Activated naive CD4-positive, alpha-beta T cell treated with anti-CD3 and anti-CD28 coated beads, Interleukin-2, amount 50 U/mL, for 72 hours (primary cell): ENCODE results near the gene EHD1. TPM values are rescaled to one million over a fixed set of nuclear protein-coding genes. Genes with fewer than 3 reads are reported as not detected.

Experiments used
- ATAC-seq, 2 donors: fragments of 150-1000 bp; cut with Tn5 transposase; 2 replicates each; pipeline ENCODE4 v1.10.0; 2021; ENCODE audit warnings: mild to moderate bottlenecking in 2 of 2, moderate library complexity in 2 of 2
- DNase-seq, 2 donors: peaks; one replicate each; pipeline ENCODE4 v3.0.0; 2021 to 2022; ENCODE audit warnings: low spot score in 2 of 2
- H3K27ac Mint-ChIP-seq, 2 donors: one replicate each; pipeline ENCODE4 v1.8.0; 2022; ENCODE audit warnings: mild to moderate bottlenecking in 2 of 2, mixed read lengths in 2 of 2
- H3K36me3 Mint-ChIP-seq, 2 donors: one replicate each; pipeline ENCODE4 v1.8.0; 2022; ENCODE audit warnings: mixed read lengths in 2 of 2
- H3K9me3 Mint-ChIP-seq, 2 donors: one replicate each; pipeline ENCODE4 v1.8.0; 2022; ENCODE audit warnings: mixed read lengths in 2 of 2
- total RNA-seq, 2 donors: library from RNA; stranded (reverse); gene quantifications; one replicate each; pipeline ENCODE4 v1.2.3, GENCODE V29; 2022

Gene EHD1
- total RNA-seq, 2 donors from 2014 or later: 93.1 to 123 TPM

DNA sequence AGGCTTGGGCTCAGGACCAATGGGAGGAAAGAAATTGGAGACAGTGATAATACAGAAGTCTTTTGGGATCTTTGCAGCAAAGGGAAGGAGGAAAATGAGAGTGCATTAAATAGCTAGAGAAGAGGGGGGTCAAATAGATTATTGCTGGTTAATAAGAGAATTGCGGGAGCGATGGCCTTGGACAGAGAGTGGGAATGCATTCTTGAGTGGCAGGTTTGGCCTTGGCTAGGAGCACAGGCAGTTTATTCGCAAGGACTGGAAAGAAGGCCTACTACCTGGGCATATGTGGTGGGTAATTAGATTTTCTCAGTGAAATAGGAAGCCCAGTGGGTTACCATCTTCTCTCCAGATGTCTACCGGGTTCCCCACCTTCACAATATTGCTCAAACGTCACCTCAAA, 64.6 kb downstream of the EHD1 start:
- H3K9me3 Mint-ChIP-seq: no peaks in the 10 kb centered on the region
- peaks cover 0 to 6% of the 10 kb centered on the region in 2 donors for H3K36me3 Mint-ChIP-seq
- no peak for ATAC-seq

DNA sequence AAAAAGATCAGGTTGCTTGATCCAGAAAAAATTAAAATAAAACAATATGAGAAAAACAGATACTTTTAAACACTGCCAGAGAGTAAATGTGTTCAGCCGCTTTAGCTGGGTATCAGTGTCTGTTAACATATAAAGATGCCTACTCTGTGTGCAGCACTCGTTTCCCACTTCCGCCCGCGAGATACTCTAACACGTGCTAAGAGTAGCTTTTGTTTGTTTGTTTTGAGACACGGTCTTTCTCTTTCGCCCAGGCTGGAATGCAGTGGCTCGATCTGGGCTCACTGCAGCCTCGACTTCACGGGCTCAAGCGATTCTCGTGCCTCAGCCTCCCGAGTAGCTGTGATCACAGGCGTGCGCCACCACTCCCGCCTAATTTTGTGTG, 67.5 kb downstream of the EHD1 start:
- Mint-ChIP-seq H3K27ac (peak overlapping the region; percentile 85 to 86), H3K36me3 (peaks cover 5 to 6% of the 10 kb centered on the region in 2 donors), H3K9me3 (no peaks in the 10 kb centered on the region)
- no peak for DNase-seq
- ATAC-seq: peak; percentile 47 to 50

More for the DNA sequence above, 64.6 kb downstream of the EHD1 start:
- no peak overlapping the region for H3K27ac Mint-ChIP-seq
- no peak for DNase-seq

DNA sequence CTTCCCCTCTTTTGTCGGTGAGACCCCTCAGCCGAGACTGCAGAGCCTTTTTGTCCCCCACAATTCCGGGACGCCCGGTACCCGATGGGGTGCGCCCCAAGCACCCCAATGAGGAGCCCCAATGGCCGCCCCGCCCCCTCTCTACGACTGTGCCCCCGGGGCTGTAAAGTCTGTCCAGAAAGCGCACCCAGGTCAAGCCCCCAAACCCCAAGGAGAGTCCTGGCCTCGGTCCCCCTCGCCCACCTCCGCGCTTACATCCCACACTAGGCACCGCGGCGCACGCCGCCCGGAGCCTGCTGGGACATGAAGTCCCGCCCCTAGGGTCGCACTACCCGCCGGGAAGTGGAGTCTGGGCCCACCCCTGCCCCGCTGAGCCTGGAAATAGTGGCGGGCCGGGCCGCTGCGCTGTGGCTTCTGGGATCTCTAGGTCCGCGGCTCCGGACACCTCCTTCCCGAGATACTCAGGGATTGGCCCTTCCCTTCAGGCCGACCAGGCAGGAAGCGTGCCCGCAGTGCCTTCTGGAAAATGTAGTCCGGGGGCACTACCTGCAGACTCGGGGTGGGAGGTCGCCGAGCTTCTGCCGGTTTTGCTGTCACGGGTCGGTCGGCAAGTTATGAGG, 68.0 kb downstream of the EHD1 start, which contains the start of gene MEN1:
Gene MEN1 (minus strand): TSS at position 281 of the 620 bp plus-strand sequence. CDS start 442 bp downstream, outside the sequence.
- peak; percentile 89 to 93 for ATAC-seq
- peak; percentile 69 to 79 for DNase-seq
- H3K36me3 Mint-ChIP-seq: peaks cover 5 to 6% of the 10 kb centered on the region in 2 donors
- peak within 1 kb of the TSS; percentile 85 to 86 for H3K27ac Mint-ChIP-seq
- H3K9me3 Mint-ChIP-seq: no peaks in the 10 kb centered on the region

DNA sequence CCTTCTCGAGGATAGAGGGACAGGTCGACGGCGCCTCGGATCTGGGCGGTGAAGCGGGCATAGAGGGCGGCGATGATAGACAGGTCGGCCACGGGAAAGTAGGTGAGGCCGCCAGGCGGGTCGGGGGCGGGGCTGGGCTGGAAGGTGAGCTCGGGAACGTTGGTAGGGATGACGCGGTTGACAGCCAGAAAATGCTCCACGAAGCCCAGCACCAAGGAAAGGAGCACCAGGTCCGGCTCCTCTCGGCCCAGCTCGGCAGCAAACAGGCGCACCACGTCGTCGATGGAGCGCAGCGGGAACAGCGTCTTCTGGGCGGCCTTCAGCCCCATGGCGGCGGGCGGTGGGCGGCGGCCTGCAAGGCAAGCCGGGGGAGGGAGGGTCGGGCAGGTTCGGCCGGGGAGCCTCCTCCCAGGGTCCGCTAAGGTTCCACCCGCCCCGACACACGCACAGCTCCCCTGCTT, 68.6 kb downstream of the EHD1 start:
- H3K27ac Mint-ChIP-seq: peak overlapping the region in 1 of 2 donors; percentile 86
- DNase-seq (peak in 1 of 2 donors; percentile 23), ATAC-seq (peak; percentile 34 to 38)
- H3K36me3 Mint-ChIP-seq: peaks cover 5 to 6% of the 10 kb centered on the region in 2 donors
- H3K9me3 Mint-ChIP-seq: no peaks in the 10 kb centered on the region

- ATAC-seq (no peak), DNase-seq (no peak)
- Mint-ChIP-seq H3K27ac (no peak overlapping the region), H3K36me3 (peaks cover 5 to 6% of the 10 kb centered on the region in 2 donors), H3K9me3 (no peaks in the 10 kb centered on the region)
Measured at GRCh38 chr11:64805481-64805880, 72.9 kb downstream of the EHD1 start.

DNA sequence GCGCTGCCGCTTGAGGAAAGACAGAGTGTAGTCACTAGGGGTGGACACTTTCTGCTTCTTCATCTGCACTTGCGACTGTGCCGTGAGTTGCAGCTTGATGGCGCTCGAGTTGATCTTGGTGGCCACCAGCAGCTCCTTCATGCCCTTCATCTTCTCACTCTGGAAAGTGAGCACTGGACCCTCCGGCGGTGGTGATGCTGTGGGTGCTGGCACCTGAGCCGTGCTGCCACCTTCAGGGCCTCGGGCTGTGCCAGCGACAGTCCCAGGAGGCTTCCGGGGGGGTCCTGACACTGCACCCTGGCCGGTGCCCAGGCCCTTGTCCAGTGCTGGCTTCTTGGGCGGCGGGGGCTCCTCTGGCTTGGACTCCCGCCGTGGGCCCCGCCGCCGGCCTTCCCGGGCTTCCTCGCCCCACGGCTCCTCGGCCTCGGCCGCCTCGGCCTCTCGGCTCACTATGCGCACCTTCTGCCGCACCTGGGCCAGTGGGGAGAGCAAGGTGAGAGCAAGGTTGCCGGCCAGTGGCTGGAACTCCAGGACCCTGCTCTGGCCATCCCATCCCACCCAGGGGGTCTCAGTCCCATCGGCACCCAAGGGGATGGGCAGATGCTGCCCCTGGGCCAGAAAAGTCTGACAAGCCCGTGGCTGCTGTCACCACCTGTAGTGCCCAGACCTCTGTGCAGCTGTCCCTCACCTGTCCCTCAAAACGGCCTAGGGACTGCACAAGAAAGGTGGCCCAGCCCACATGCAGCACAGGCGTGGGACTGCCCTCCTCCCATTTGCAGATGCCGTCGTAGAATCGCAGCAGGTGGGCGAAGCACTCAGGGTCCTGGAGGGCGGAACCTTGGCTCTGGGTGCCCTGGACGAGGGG, 73.8 kb downstream of the EHD1 start:
- no peak for ATAC-seq
- DNase-seq: no peak
- H3K27ac Mint-ChIP-seq: no peak overlapping the region
- H3K36me3 Mint-ChIP-seq: peaks cover 4 to 7% of the 10 kb centered on the region in 2 donors
- H3K9me3 Mint-ChIP-seq: no peaks in the 10 kb centered on the region

DNA sequence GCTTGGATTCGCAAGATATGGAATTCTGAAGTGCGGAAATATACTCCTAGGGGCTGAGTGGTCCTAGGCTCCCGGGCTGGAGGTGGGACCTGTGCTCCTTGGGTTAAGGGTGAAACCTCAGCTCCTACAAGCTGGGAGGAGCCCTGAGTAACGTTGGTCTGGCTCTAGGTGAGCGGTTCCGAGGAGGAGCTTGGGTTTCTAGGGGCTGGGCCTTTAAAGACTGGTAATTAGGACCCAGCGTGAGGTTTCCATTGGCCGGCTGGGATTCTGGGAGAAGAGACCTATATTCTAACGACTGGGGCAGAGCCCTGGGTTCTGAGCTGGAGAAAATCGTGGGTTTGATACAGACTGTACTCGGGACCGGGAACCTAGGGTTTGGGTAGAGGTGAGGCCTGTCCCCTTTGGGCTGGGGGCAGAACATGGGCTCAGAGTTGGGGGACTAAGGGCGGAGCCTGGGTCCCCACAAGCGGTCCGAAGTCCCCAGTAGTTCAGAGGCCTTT, 74.5 kb downstream of the EHD1 start:
- peak overlapping the region; percentile 80 to 97 for H3K27ac Mint-ChIP-seq
- DNase-seq: no peak
- H3K9me3 Mint-ChIP-seq: no peaks in the 10 kb centered on the region
- no peak for ATAC-seq
- peaks cover 0 to 12% of the 10 kb centered on the region in 2 donors for H3K36me3 Mint-ChIP-seq

DNA sequence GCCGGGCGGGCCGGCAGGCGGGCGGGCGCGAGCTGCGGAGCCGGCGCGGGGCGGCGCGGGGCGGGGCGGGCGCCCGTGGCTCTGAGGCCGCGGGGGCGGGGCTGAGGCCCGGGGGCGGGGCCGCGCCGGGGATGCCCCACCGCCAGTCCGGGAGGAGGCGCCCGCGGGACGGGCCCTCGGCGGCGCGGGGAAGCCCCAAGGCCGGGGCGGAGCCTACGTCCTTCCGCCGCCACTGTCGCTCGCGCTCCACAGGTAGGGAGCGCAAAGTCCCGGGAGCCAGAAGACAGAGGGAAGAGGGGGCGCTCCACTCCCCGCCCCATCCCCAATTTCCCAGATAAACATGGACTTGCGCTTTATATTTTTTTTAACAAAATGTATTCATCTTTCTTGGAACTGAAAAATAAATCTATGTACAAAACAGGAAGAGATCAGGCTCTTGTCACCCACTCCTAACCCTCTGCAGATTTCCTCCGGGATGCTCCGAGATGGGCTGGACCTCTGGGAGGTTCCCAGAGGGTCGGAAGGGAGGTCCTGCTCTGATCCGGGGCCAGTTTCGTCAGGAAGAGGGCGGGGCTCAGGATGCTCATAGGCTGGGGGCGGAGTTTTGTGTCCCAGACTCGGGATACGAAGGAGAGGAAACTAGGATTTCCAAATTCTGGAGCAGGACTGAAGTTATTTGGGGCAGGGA, 75.1 kb downstream of the EHD1 start, which contains the start of gene MAP4K2:
Gene MAP4K2 (minus strand): TSS at position 57 of the 688 bp plus-strand sequence. CDS start 65 bp downstream, outside the sequence.
- Mint-ChIP-seq H3K36me3 (peaks cover 0 to 14% of the 10 kb centered on the region in 2 donors), H3K27ac (peak within 1 kb of the TSS; percentile 80 to 97), H3K9me3 (no peaks in the 10 kb centered on the region)
- DNase-seq: peak; percentile 89 to 92
- peak; percentile 89 to 92 for ATAC-seq

DNA sequence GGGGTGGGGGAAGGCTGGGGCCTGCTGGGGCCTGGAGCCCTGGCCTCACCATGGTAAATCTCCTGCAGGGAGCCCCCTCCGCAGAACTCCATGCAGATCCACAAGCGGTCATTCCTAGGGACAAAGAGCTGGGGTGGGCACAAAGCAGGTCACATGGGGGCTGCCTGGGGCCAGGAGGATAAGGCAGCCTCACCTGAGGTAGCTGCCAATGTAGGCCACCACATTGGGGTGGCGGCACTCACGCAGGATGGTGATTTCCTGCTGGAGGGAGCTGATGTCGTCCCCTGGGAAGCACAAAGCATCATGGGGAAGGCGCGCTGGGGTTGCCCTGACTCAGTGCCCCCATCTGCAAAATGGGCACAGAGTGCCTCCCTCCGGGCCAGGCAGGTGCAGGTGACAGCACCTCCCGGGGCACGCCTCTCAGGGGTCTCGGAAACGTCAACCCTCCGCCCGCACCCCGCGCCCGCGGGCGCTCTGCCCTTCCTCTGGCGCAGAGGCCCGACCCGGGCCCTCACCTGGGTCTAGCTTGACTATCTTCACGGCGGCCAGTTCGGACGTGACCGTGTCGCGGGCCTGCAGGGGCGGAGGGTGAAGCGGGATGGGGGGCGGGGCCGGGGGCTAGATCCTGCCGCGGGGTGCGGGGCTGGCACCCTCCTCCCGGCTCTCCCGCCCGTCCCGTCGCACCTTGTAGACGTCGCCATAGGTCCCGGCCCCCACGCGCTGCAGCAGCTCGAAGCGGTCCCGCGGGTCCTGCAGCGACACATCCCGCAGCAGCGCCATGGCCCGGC, 75.9 kb downstream of the EHD1 start:
- H3K9me3 Mint-ChIP-seq: no peaks in the 10 kb centered on the region
- ATAC-seq (peak in 1 of 2 donors; percentile 48), DNase-seq (peak in 1 of 2 donors; percentile 36)
- peak overlapping the region in 1 of 2 donors; percentile 79 for H3K27ac Mint-ChIP-seq
- peaks cover 0 to 10% of the 10 kb centered on the region in 2 donors for H3K36me3 Mint-ChIP-seq

Other genes starting within 250 kb of the EHD1 start
- 1 to 10 TPM in 1 of 2 donors, under 1 TPM in 1; 0.84 to 1.3 TPM for gene NRXN2, start 155.4 kb downstream of the EHD1 start, total RNA-seq
- gene RASGRP2, start 134.5 kb downstream of the EHD1 start, total RNA-seq: 10 to 100 TPM; 12.5 to 12.6 TPM
- gene PYGM, start 118.6 kb downstream of the EHD1 start, total RNA-seq: 1 to 10 TPM in 1 of 2 donors, under 1 TPM in 1; 0.87 to 2.3 TPM
- 100 to 1,000 TPM; 323 to 406 TPM for gene SF1, start 100.1 kb downstream of the EHD1 start, total RNA-seq
- 10 to 100 TPM; 67.7 to 83.2 TPM for gene MAP4K2, start 75.4 kb downstream of the EHD1 start, total RNA-seq
- gene MEN1, start 68.1 kb downstream of the EHD1 start, total RNA-seq: 10 to 100 TPM in 1 of 2 donors, 1 to 10 TPM in 1; 9.7 to 35.1 TPM
- under 1 TPM; 0.61 to 0.76 TPM for gene CDC42BPG, start 34.0 kb downstream of the EHD1 start, total RNA-seq
- 10 to 100 TPM; 21.2 to 26.8 TPM for gene ATG2A, start 38.6 kb upstream of the EHD1 start, total RNA-seq
- 10 to 100 TPM in 1 of 2 donors, 1 to 10 TPM in 1; 2.8 to 29.9 TPM for gene PPP2R5B, start 46.1 kb upstream of the EHD1 start, total RNA-seq
- not detected for gene GPHA2, start 57.3 kb upstream of the EHD1 start, total RNA-seq
- gene MAJIN, start 93.5 kb upstream of the EHD1 start, total RNA-seq: under 1 TPM in 1 of 2 donors, not detected in 1; 0.45 TPM
- gene BATF2, start 118.3 kb upstream of the EHD1 start, total RNA-seq: not detected
- 10 to 100 TPM; 82.6 to 96.1 TPM for gene ARL2, start 135.5 kb upstream of the EHD1 start, total RNA-seq
- 10 to 100 TPM; 12.5 to 14.5 TPM for gene SNX15, start 148.8 kb upstream of the EHD1 start, total RNA-seq
- gene SAC3D1, start 162.6 kb upstream of the EHD1 start, total RNA-seq: 10 to 100 TPM in 1 of 2 donors, 1 to 10 TPM in 1; 8.9 to 33.3 TPM
- 10 to 100 TPM; 14.9 to 23.1 TPM for gene NAALADL1, start 179.9 kb upstream of the EHD1 start, total RNA-seq
- gene CDCA5, start 205.4 kb upstream of the EHD1 start, total RNA-seq: 100 to 1,000 TPM; 128 to 203 TPM
- gene ZFPL1, start 205.6 kb upstream of the EHD1 start, total RNA-seq: 10 to 100 TPM; 29.9 to 41.3 TPM
- gene VPS51, start 217.6 kb upstream of the EHD1 start, total RNA-seq: 100 to 1,000 TPM in 1 of 2 donors, 10 to 100 TPM in 1; 60.4 to 101 TPM
- gene TM7SF2, start 233.3 kb upstream of the EHD1 start, total RNA-seq: 10 to 100 TPM; 20.5 to 24.3 TPM
- gene ZNHIT2, start 239.1 kb upstream of the EHD1 start, total RNA-seq: 1 to 10 TPM; 5.6 to 10.0 TPM
- 1,000 to 10,000 TPM in 1 of 2 donors, 100 to 1,000 TPM in 1; 983 to 1,040 TPM for gene FAU, start 243.5 kb upstream of the EHD1 start, total RNA-seq
- gene MRPL49, start 243.7 kb upstream of the EHD1 start, total RNA-seq: 10 to 100 TPM; 55.3 to 92.6 TPM